GM18499 (cell line): Measurements from ENCODE around the gene KATNAL2.
"Not testable (repeated sequence)": the region's sequence is repeated elsewhere in the genome, so short reads cannot be mapped to it uniquely, and the experiment has no call there.

Source experiments
- ATAC-seq: cut with Tn5 transposase; IDR thresholded peaks from one replicate; pipeline ENCODE4 v1.9.1; 2021; ENCODE audit warnings: moderate number of reproducible peaks; ENCODE audit not compliant: insufficient read depth, unreplicated experiment

The KATNAL2 gene

GRCh38 chr18:47029684-47030353, 112.4 kb downstream of the KATNAL2 start:
- not testable (repeated sequence) for ATAC-seq

GRCh38 chr18:47030887-47031286, 113.5 kb downstream of the KATNAL2 start:
- ATAC-seq = not testable (repeated sequence)

- no peak for ATAC-seq
Measured at GRCh38 chr18:47032945-47033344, 115.5 kb downstream of the KATNAL2 start.

- ATAC-seq = not testable (repeated sequence)
Measured at GRCh38 chr18:47034591-47034990, 117.2 kb downstream of the KATNAL2 start.

- no peak for ATAC-seq
Measured at GRCh38 chr18:47035156-47035671, 117.8 kb downstream of the KATNAL2 start, which contains the start of gene ELOA2. TSS of gene ELOA2 (minus strand) at chr18:47035621. CDS start at chr18:47035264, 357 bp downstream.

- ATAC-seq = no peak
Measured at GRCh38 chr18:47036298-47036874, 119.0 kb downstream of the KATNAL2 start.

- ATAC-seq = no peak
Measured at GRCh38 chr18:47036927-47037578, 119.7 kb downstream of the KATNAL2 start.

- ATAC-seq = no peak
Measured at GRCh38 chr18:47040982-47041381, 123.6 kb downstream of the KATNAL2 start.

GRCh38 chr18:47050468-47050867, 133.1 kb downstream of the KATNAL2 start:
- ATAC-seq = no peak

GRCh38 chr18:47054369-47054768, 137.0 kb downstream of the KATNAL2 start:
- ATAC-seq = no peak

- ATAC-seq = no peak
Measured at GRCh38 chr18:47062471-47062870, 145.1 kb downstream of the KATNAL2 start.

- no peak for ATAC-seq
Measured at GRCh38 chr18:47063096-47063495, 145.7 kb downstream of the KATNAL2 start.

- no peak for ATAC-seq
Measured at GRCh38 chr18:47067648-47068047, 150.2 kb downstream of the KATNAL2 start.

- no peak for ATAC-seq
Measured at GRCh38 chr18:47075098-47075883, 157.9 kb downstream of the KATNAL2 start.

GRCh38 chr18:47077111-47077510, 159.7 kb downstream of the KATNAL2 start:
- ATAC-seq = no peak

GRCh38 chr18:47080872-47081271, 163.5 kb downstream of the KATNAL2 start:
- no peak for ATAC-seq

GRCh38 chr18:47081578-47081977, 164.2 kb downstream of the KATNAL2 start:
- ATAC-seq = no peak

- no peak for ATAC-seq
Measured at GRCh38 chr18:47087676-47088075, 170.3 kb downstream of the KATNAL2 start.

- ATAC-seq = no peak
Measured at GRCh38 chr18:47095810-47096209, 178.4 kb downstream of the KATNAL2 start.

- no peak for ATAC-seq
Measured at GRCh38 chr18:47100212-47100831, 182.9 kb downstream of the KATNAL2 start.
